Osteocyte (in vitro differentiated cells): Measurements from ENCODE around the gene PGAM5. TPM values are rescaled to one million over a fixed set of nuclear protein-coding genes. Genes with fewer than 3 reads are reported as not detected.

ENCODE experiments used
- DNase-seq: peaks from one replicate; pipeline ENCODE4 v3.0.0; 2021; ENCODE audit warnings: mixed read lengths; ENCODE audit not compliant: unreplicated experiment; ENCODE audit errors: extremely low spot score
- H3K27ac Mint-ChIP-seq: one replicate; pipeline ENCODE4 v1.8.0; 2021; ENCODE audit warnings: mild to moderate bottlenecking, mixed read lengths; ENCODE audit not compliant: unreplicated experiment
- H3K27me3 Mint-ChIP-seq: one replicate; pipeline ENCODE4 v1.8.0; 2021; ENCODE audit warnings: mixed read lengths; ENCODE audit not compliant: unreplicated experiment
- H3K36me3 Mint-ChIP-seq: one replicate; pipeline ENCODE4 v1.8.0; 2021; ENCODE audit warnings: mixed read lengths; ENCODE audit not compliant: unreplicated experiment
- H3K4me1 Mint-ChIP-seq: one replicate; pipeline ENCODE4 v1.8.0; 2021; ENCODE audit warnings: mixed read lengths; ENCODE audit not compliant: unreplicated experiment
- H3K4me3 Mint-ChIP-seq: one replicate; pipeline ENCODE4 v1.8.0; 2021; ENCODE audit warnings: mild to moderate bottlenecking, moderate library complexity, mixed read lengths; ENCODE audit not compliant: unreplicated experiment
- H3K9me3 Mint-ChIP-seq: one replicate; pipeline ENCODE4 v1.8.0; 2021; ENCODE audit warnings: mixed read lengths; ENCODE audit not compliant: unreplicated experiment
- total RNA-seq: library from RNA; stranded (reverse); gene quantifications from 2 replicates; pipeline ENCODE4 v1.2.1, GENCODE V29; 2021
- TF ChIP-seq, protein P1 (sequence below): fragments of 200-600 bp; sonication (generic); IDR thresholded peaks from 2 replicates; pipeline ENCODE4 v1.5.0; 2021; ENCODE audit warnings: antibody characterized with exemption, mild to moderate bottlenecking, moderate library complexity

PGAM5 gene
- total RNA-seq, 1 donor from 2014 or later = 24.5 TPM

- TF ChIP-seq, protein P1, sequence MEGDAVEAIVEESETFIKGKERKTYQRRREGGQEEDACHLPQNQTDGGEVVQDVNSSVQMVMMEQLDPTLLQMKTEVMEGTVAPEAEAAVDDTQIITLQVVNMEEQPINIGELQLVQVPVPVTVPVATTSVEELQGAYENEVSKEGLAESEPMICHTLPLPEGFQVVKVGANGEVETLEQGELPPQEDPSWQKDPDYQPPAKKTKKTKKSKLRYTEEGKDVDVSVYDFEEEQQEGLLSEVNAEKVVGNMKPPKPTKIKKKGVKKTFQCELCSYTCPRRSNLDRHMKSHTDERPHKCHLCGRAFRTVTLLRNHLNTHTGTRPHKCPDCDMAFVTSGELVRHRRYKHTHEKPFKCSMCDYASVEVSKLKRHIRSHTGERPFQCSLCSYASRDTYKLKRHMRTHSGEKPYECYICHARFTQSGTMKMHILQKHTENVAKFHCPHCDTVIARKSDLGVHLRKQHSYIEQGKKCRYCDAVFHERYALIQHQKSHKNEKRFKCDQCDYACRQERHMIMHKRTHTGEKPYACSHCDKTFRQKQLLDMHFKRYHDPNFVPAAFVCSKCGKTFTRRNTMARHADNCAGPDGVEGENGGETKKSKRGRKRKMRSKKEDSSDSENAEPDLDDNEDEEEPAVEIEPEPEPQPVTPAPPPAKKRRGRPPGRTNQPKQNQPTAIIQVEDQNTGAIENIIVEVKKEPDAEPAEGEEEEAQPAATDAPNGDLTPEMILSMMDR = no peak
- peaks cover 15% of the 10 kb centered on the region for H3K36me3 Mint-ChIP-seq
- H3K27ac Mint-ChIP-seq = no peak overlapping the region
- peaks cover 4% of the 10 kb centered on the region for H3K4me1 Mint-ChIP-seq
- DNase-seq = no peak
- no peaks in the 10 kb centered on the region for H3K27me3 Mint-ChIP-seq
- no peak overlapping the region for H3K4me3 Mint-ChIP-seq
- H3K9me3 Mint-ChIP-seq = no peaks in the 10 kb centered on the region
These were observed 6.4 kb downstream of the PGAM5 start for GRCh38 chr12:132717011-132717410.

GRCh38 chr12:132717531-132718387 is 7.1 kb downstream of the PGAM5 start:
- peaks cover 15% of the 10 kb centered on the region for H3K36me3 Mint-ChIP-seq
- TF ChIP-seq, protein P1 = no peak
- H3K27me3 Mint-ChIP-seq = no peaks in the 10 kb centered on the region
- no peaks in the 10 kb centered on the region for H3K4me1 Mint-ChIP-seq
- DNase-seq = no peak
- H3K9me3 Mint-ChIP-seq = no peaks in the 10 kb centered on the region
- no peak overlapping the region for H3K27ac Mint-ChIP-seq
- H3K4me3 Mint-ChIP-seq = no peak overlapping the region

DNA sequence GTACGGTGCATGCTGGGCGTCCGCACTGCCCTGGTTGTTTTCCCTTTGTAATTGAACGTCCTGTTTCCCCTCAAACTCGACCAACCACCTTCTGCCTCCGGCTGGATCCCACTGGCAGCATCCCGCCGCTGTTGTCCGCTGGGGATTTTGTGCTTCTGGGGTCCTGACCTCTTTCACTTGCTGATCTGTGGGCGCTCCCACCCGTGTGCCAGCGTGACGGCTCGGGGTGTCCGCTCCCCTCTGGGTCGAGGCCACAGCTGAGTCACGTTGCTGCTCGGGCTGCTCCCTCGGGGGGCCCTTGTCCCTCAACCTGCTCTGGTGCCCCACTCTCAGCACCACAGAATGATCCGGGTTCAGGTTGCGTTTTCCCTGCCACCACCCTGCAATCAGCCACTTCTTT is 8.0 kb downstream of the PGAM5 start:
- no peak for DNase-seq
- TF ChIP-seq, protein P1 = no peak
- no peaks in the 10 kb centered on the region for H3K4me1 Mint-ChIP-seq
- H3K27me3 Mint-ChIP-seq = no peaks in the 10 kb centered on the region
- H3K27ac Mint-ChIP-seq = no peak overlapping the region
- H3K9me3 Mint-ChIP-seq = no peaks in the 10 kb centered on the region
- H3K36me3 Mint-ChIP-seq = peaks cover 22% of the 10 kb centered on the region
- no peak overlapping the region for H3K4me3 Mint-ChIP-seq

DNA sequence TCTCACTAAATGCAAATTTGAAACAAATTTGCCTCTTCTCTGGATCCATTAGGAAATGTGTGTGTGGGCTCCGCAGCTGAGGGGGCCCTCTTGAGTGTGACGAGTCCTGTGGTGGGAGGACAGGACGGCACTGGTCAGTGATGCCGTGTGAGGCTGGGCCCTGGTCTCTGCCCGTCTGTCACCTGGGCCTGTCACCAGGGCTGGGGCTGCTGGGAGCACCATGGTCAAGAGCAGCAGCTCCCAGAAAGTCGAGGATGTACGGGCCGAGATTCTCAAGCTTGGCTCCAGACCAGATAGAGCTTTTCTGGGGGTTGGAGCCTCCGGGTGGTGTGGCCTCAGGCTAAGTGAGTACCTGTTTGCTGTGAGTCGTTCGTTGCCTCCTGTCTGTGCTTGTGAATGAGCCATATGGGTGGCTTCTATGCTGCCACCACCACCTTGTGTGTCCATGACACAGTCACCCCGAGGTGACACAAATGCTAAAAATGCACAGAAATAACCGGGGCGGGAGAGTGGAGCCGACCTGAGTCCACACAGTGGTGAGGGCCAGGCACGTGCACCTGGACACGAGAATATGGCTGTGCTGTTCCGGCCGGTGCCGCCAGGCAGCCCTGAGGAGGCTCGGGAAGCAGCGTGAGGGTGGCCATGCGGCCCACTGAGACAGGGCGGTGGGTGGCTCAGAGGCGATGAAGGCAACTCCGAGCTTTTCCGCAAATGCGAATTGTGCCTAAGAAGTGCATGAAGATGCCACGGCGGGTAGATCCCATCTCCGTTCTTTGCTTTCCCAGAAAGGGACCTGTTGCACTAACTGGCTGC is 8.7 kb downstream of the PGAM5 start:
- Mint-ChIP-seq H3K9me3 (no peaks in the 10 kb centered on the region), H3K4me1 (no peaks in the 10 kb centered on the region), H3K4me3 (no peak overlapping the region), H3K27me3 (no peaks in the 10 kb centered on the region), H3K36me3 (peaks cover 26% of the 10 kb centered on the region), H3K27ac (no peak overlapping the region)
- DNase-seq = no peak
- TF ChIP-seq, protein P1 = no peak

- Mint-ChIP-seq H3K27ac (no peak overlapping the region), H3K27me3 (no peaks in the 10 kb centered on the region), H3K9me3 (no peaks in the 10 kb centered on the region), H3K4me3 (no peak overlapping the region), H3K4me1 (no peaks in the 10 kb centered on the region), H3K36me3 (peaks cover 26% of the 10 kb centered on the region)
- no peak for DNase-seq
- TF ChIP-seq, protein P1 = no peak
These were observed 9.3 kb downstream of the PGAM5 start for GRCh38 chr12:132719954-132720324.
